VCaP (cell line): Measurements from ENCODE around the gene ARAP2.

ENCODE experiments used
- H3K27ac ChIP-seq: fragments of 450-650 bp; 2 replicates; pipeline ENCODE4 v1.5.1; 2017
- CTCF ChIP-seq: fragments of 450-650 bp; conservative IDR thresholded peaks from 2 replicates; pipeline ENCODE4 v1.5.1; 2017; ENCODE audit warnings: mild to moderate bottlenecking, moderate library complexity

ARAP2 gene

DNA sequence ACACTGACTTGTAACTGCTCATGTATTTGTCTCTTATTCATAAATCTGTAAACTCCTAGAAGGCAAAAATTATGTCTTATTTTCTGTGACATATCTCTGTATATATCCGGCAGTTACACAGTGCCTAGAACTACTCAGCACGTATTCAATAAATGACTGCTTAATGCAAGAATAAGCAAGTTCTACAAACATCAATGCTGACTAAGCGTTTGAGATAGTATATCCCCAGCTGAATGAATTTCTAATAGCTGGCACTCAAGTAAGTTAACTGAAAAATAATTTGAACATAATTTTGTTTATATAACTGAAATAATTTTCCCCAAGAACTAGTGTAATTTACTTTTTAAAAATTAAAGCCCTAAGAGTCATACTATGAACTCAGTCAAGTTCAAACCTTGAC, 113.7 kb downstream of the ARAP2 start:
- no peak overlapping the region for H3K27ac ChIP-seq
- TF ChIP-seq CTCF = no peak

DNA sequence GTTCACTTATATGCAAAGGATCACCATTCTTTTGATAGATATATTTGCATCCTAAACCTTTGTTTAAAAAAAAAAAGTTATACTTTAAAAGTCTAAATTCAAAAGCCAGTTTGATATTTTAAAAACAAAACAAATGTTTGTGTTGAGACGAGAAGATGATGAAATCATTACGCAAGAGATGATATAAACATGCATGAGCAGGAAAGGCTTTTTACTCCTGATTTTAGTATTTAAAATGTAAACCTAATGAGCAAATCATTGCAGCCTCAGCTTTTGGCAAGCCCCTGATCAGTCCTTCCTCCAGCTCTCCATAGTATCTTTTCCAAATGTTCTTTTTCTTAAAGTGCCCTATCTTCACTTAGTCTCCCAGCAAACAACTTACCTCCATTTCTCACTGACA, 115.6 kb downstream of the ARAP2 start:
- no peak overlapping the region for H3K27ac ChIP-seq
- TF ChIP-seq CTCF = no peak

- TF ChIP-seq CTCF = no peak
- no peak overlapping the region for H3K27ac ChIP-seq
Observed at GRCh38 chr4:36123906-36124305, 120.4 kb downstream of the ARAP2 start.

DNA sequence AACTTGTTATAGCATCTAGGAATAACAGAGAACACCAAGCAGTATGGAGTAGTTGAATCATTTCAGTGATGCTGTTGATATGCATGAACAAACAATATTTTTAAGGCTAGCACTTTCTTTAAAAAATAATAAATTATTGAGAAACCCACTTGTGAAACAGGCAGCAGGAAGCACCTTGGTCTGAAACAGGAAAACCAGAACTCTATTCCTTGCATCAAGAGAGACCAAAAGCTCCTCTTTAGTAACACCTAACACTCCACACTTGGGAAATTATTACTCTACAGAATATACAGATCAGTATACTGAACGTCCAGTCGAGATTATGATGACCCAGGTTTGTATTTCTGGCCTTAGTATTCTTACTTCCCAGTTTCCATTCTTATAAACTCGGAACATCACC, 129.0 kb downstream of the ARAP2 start:
- TF ChIP-seq CTCF = no peak
- no peak overlapping the region for H3K27ac ChIP-seq

DNA sequence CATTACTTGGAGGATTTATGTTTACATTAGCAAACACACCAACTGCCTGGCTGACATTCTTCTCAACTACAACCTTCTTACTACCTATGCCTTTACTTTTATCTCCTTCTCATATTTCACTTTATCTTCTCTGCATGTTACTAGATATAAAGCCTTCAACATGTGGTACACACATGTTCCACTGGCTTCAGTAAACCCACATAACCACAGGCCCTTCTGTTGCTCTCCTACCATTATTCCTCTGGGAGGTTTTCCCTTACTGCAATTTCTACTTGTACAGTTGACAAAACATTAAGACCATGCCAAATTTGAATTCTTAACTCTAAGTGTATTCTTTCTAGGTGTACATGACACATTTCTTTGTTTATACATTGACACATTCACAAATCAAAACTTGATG, 133.1 kb downstream of the ARAP2 start:
- H3K27ac ChIP-seq = no peak overlapping the region
- TF ChIP-seq CTCF = no peak

DNA sequence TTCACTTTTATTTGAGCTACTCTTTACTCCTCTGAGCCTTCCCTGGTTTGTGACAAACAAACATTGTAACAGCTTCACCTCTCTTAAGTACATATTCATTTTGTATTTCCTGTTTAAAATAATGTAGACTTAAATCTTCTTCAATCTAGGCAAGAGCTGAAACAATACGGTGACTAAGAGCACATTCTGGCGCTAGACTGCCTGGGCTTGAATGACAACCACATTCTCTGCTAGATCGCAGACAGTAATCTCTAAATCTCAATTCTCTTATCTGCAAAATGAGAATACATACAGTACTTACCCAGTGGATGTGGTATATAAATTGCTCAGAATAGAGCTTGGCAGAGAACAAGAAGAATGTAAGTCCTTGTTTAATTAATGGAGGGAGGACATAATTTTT, 144.8 kb downstream of the ARAP2 start:
- TF ChIP-seq CTCF = no peak
- peak overlapping the region; percentile 19; the same call in 1 of the 2 replicates for H3K27ac ChIP-seq

DNA sequence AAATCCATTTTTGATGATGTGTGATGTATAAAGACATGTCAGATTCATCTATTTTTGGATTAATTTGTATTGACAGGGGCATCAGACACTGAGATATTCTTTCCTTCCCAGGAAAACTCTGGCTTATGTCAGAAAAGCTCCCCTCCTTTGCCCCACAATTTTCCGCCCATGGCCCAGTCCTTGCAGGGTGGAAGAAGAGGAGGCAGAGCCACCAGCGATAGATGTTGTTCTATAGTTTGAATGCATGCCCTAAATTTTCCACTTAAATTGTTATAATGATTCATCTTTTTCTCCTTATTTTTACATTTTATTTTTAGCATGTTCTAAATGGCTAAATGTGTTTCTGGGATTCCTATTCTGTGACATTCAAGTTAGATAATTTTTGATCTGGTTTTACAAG, 149.3 kb downstream of the ARAP2 start:
- TF ChIP-seq CTCF = no peak
- H3K27ac ChIP-seq = no peak overlapping the region

GRCh38 chr4:36091997-36092396, 152.3 kb downstream of the ARAP2 start:
- no peak for TF ChIP-seq CTCF
- no peak overlapping the region for H3K27ac ChIP-seq
